DMS 273 treated with DMSO at 0.1 percent for 48 hours (cell line): ENCODE results near the gene SEMA6C.
"Not testable (repeated sequence)": the region's sequence is repeated elsewhere in the genome, so short reads cannot be mapped to it uniquely, and the experiment has no call there.

Source experiments
- DNase-seq: peaks from one replicate; lab custom pipeline; 2025; lab: John Stamatoyannopoulos, UW

SEMA6C gene

DNA sequence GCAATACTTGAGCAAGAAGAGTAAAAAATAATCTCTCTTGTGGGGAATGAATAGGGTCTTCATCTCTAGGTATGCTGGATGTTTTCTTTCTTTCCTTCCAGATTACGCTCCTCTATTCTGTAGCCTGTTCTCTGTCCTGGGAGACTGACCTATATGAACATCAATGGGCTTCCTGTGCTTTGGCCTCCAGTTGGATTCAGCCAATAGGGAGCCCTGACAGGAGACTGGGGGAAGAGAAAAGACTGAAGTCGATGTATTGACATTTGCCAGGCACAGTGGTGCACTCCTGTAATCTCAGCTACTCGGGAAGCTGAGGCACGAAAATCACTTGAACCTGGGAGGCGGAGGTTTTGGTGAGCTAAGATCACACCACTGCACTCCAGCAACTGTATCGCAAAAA lies 17.6 kb downstream of the SEMA6C start:
- no peak for DNase-seq

- DNase-seq, result no peak
Observed at GRCh38 chr1:151124763-151125403, 21.5 kb downstream of the SEMA6C start.

GRCh38 chr1:151113877-151114276 lies 32.6 kb downstream of the SEMA6C start:
- DNase-seq, result no peak

DNA sequence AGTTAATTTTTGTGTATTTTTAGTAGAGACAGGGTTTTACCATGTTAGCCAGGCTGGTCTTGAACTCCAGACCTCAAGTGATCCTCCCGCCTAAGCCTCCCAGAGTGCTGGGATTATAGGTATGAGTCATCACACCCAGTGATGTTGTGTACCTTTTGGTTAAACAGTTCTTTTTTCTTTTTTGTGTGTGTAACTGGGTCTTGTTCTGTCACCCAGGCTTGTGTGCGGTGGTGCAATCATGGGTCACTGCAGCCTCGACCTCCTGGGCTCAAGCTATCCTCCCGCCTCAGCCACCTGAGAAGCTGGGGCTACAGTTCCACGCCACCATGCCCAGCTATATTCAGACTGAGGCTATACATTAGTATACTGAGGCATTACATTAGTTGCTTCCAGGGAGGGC lies 38.1 kb downstream of the SEMA6C start:
- DNase-seq, result no peak

- DNase-seq, result no peak
Observed at GRCh38 chr1:151106894-151107293, 39.5 kb downstream of the SEMA6C start.

DNA sequence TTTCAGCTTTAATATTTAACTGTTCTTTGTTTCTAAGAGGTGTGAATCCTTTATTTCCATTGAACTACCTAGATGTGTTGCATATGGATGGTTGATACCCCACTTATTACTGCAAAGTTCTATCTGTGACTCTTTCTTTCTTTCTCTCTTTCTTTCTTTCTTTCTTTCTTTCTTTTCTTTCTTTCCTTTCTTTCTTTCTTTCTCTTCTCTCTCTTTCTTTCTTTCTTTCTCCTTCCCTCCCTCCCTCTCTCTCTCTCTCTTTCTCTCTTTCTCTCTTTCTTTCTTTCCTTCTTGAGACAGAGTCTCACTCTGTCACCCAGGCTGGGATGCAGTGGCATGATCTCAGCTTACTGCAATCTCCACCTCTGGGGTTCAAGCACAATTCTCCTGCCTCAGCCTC lies 41.8 kb downstream of the SEMA6C start:
- DNase-seq, result no peak

DNA sequence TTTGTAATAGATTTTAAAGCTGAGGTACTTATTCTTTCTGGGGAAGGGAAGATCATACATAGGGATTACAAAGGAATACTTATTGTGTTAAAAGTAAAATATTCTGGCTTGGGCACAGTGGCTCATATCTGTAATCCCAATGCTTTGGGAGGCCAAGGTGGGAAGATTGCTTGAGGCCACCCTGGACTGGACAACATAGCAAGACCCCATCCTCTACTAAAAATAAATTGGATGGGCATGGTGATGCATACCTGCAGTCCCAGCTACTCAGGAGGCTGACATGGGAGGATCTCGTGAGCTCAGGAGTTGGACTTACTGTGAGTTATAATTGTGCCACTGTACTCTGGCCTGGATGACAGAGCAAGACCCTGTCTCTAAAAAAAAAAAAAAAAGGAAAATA lies 48.3 kb downstream of the SEMA6C start:
- DNase-seq, result no peak

DNA sequence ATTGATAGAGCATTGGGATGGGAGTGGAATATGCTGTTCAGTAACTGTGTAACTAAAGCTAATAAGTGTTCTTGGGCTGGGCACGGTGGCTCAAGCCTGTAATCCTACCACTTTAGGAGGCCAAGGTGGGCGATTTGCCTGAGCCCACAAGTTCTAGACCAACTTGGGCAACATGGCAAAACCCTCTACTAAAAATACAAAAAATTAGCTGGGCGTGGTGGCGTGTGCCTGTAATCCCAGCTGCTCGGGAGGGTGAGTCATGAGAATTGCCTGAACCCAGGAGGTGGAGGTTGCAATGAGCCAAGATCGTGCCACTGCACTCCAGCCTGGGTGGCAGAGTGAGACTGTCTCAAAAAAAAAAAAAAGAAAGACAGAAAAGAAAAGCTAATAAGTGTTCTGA lies 49.0 kb downstream of the SEMA6C start:
- DNase-seq, result not testable (repeated sequence)

DNA sequence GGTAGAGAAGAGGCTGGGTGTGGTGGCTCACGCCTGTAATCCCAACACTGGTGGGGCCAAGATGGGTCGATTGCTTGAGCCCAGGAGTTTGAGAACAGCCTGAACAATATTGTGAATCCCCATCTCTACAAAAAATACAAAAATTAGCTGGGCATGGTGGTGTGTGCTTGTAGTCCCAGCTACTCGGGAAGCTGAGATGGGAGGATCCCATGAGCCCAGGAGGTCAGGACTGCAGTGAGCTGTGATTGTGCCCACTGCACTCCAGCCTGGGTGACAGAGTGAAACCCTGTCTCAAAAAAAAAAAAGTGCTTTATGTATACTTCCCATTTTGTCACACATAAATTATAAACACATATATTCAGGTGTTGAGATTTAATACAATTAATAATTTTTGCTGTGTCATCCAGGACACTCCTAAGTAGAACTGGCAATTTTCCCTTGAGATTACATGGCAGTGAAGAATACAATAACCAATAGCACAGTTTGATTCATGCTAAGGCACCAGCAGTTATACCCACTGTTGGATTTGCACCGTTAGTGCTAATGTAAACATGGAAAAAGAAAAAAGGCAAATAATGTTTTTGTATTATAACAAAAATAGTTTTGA lies 60.4 kb downstream of the SEMA6C start:
- no peak for DNase-seq
